GM19328 (cell line): Measurements from ENCODE around the gene TMEM158.

Source experiments
- ATAC-seq: cut with Tn5 transposase; IDR thresholded peaks from one replicate; pipeline ENCODE4 v1.9.1; 2021; ENCODE audit warnings: mild to moderate bottlenecking, moderate library complexity; ENCODE audit not compliant: unreplicated experiment

Gene TMEM158

GRCh38 chr3:45234250-45234649, 8.2 kb upstream of the TMEM158 start:
- no peak for ATAC-seq

DNA sequence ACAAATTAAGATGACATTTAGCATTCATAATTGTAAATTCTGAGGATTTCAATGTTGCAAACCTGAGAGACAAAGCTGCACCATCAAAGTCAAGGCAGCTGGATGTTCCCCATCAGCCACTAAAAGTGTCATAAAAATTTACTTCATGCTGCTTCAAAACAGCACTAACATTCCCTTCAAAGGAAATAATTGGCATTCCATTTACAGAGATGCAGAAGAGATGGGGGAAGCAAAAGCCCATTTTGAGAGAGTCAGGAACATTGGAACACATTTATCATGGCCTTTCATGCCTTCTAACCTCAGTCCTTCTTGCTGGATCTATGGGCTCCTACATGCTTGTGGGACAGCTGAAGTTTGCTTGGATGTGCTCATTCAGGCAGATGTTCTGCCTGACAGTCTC, 6.4 kb upstream of the TMEM158 start:
- ATAC-seq = no peak

DNA sequence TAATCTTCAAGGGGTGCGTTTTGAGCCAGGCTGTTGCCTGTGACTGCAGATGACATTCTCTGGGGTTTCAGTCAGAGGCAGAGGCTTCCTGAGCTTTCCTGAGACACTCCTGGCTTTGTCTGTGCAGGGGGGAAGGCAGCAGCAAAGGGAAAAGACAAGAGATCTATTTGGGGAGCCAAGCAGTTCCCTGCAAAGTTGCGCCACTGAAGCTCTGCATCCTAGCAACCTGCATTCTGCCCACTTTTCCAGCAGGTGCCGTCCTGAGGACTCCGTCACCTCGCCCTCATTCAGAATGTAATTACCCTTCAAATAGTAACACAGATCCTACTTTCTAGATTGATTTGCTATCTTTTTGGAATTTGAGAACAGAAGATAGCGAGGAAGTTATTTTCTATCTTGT, 1.9 kb upstream of the TMEM158 start:
- no peak for ATAC-seq

DNA sequence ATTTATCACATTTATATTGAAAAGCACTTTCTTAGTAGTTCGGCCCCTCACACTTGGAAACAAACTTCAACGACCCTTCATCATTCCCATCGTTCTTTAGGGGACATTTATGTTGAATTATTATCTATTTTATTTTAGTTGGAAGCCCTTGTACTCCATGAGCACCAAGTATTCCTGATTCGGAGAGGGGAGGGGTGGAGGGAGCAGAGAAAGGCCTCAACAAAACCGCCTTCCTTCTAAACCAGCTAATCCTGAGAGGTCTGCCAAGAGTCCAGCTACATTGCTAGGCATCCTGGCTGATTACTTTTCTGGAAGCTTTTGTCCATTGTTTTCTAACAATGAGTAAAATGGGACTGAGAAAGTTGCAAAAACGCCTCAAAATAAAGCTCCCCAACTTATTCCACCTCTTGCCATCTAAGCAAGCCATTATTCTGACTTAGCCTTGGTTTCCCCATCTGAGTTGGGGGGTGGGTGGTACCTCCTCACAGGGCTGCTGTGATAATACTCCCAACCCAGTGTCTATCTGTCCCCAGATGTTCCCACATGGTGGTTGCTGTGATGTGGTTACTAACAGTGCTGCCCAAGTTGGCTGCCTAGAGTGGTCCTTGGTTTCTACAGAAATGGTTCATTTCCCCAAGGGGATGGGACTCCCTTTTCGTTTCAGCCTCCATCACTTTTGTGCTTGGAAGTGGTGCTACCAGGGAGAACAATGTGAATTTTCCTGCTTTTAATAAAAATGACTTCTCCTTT, 1.2 kb upstream of the TMEM158 start:
- ATAC-seq = no peak

DNA sequence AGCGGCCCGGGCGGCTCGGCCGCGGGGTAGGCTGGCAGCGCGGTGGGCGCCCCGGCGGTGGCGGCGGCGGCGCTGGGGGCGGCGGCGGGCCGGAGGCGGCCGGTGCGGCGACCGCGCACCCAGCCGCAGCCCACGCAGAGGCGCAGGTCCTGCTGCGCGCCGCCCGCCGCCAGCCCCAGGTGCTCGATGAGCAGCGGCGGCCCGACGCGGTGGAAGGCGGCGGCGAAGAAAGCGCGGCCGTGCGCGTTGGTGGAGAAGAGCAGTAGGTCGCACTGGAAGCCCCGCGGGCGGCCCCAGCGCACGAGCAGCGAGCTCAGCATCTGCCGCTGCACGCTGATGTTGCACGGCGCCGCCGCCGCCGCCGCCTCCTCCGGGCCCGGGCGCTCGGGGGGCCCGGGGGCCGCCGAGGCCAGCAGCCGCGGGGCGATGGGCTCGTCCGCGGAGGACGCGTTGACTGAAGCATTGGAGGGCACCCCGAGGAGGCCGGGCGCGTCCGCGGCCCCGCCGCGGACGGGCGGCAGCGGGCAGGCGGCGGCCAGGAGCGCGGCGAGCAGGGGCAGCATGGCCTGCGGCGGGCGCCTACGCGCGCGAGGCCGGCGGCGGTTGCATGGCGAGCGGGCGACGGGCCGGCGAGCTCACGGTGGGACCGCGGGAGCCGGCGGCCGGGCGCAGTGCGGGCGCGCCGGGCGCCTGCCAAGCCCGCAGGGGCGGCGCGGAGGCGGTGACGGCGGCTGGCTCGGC, 452 bp downstream of the TMEM158 start:
- peak; percentile 39 for ATAC-seq

GRCh38 chr3:45224824-45225464, 1.1 kb downstream of the TMEM158 start:
- ATAC-seq = peak; percentile 11

DNA sequence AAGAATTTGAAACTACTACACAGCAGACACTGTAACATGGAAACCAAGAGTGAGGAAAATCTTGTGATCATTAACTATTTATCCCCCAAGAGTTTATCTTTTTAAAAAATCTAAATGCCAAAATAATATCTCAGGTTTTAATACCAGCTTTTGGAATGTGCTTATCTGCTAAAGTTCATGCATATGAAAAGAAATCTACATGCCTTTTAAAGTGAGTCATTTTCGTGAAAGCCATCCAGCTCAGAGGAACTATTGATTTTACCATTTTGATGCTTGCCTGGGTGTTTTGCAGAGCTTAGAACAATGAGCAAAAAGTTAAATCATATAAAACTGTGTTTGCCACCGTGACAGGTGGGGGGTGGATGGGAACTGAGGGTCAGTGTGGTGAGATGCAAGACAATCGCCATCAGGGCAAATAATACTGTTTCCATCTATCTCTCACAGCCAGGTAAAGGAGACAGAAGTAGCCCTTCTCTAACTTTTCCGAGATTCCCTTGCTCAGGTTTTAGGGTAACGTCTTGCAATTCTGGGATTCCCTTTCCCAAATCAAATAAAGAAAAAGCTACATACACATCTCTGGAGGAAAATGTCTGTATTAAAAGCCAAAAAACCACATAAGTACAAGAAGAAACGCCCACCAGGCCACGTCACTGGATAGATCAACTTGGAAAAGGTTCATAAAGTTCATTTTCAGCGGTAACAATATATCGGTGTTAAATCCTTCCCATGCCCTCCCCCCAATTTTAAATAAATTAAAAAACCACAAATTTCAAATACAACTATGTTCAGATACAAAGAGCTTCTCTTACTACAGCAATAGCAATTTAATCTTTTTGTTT, 2.0 kb downstream of the TMEM158 start:
- ATAC-seq = no peak

DNA sequence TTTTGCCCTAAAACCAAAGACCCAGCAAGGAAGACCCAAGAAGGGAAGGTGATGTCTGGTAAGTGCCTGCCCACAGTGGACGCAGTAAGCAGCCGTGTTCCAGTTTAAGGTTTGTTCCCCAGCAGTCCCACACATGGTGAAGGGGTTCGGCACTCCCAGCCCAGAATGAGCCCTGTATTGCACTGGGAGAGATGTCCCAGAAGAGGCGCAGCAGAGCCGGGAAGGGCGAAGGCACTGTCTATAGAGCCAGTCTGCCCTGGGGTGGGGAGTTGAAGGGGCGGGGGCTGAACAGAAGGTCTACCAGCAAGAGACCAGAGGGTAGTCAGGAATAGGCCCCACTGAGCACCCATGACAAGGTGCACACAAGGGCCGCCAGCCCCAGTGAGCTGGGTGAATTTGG, 6.4 kb downstream of the TMEM158 start:
- ATAC-seq = no peak

DNA sequence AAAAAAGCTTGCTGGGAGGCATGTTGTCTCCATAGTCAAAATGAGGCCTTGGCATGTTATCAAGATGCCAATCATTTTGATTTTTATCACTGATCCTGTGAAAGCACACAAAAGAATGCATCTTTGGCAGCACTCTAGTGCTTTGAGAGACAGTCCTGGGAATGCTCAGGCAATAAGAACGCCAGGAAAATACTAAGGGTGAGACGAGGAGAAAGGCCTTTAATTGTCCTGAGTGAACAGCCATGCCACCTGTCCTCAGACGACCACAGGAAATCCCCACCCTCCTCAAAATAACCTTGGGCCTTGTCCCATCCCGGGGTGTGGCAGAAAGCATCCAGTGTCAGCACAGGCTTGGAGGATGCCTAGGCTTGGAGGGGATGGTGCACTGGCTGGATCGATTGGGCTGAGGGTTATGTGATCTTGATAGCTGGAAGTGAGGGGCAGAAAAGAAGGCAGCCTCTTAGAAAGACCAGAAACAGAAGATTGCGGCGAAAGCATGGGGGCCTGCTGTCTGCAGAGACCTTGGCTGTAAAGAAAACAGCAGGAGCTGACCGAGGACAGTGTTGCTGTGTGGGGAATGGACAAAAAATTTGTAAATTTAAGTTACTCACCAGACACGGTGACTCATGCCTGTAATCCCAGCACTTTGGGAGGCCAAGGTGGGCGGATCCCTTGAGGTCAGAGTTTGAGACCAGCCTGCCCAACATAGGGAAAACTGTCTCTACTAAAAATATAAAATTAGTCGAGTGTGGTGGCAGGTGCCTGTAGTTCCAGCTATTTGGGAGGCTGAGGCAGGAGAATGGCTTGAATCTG, 7.3 kb downstream of the TMEM158 start:
- no peak for ATAC-seq

DNA sequence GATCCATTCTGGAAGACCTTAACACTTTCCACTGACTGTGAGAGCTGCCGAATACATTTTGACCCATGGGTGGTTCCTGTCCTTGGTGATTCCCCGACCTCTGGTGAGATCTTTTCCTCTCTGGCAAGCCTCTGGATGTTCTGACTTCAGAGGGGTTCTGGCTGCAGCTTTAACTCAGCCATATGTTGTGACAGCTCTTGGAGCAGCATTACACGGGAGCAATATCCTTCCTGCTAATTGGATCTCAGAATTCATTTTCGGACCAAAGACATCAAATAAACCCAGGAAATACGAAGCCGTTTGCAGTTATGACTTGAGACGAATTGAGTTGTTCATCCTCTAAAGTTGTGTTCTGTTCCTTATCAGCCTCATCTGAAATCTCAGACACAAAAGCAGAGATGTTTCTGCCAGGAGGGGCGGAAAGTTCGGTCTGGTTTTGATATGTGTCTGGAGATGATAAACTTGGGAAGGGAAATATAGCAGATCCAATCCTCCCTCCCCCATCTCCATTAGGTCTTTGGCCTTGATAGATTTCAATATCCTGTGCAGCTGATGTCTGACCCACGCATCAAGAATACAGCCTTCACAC, 10.0 kb downstream of the TMEM158 start:
- ATAC-seq = no peak

GRCh38 chr3:45215466-45215865, 10.6 kb downstream of the TMEM158 start:
- ATAC-seq = no peak

DNA sequence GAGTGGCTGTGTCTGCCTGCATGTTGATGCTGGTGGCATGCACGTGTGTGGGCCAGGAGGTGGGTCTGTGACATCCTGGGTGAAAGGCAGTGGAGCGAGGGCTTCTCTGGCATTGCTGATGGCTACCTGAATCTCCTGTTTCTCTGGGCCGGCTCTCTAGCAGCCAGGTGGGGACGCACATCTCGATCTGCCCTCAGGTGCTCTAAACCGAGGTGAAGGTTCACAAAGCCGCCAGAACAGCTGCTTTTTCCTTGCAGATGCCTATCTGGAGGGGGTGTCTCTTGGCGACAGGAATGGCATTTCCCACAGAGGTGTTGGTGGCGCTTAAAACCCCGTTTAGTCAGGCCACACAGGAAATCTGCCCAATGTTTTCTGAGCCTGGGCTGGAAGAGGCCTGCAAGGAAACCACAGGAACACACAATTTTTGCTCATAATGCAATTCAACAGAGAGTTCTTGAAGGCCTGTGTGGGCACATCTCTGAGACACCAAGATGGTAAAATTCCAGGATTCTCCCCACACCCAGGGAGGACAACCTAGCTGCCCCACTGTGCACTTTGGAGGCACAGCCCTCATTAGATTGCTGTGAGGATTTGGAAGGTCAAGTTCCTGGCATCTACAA, 11.9 kb downstream of the TMEM158 start:
- no peak for ATAC-seq

- ATAC-seq = no peak
Observed at GRCh38 chr3:45212095-45212468, 14.0 kb downstream of the TMEM158 start.

- no peak for ATAC-seq
Observed at GRCh38 chr3:45211466-45212094, 14.5 kb downstream of the TMEM158 start.

DNA sequence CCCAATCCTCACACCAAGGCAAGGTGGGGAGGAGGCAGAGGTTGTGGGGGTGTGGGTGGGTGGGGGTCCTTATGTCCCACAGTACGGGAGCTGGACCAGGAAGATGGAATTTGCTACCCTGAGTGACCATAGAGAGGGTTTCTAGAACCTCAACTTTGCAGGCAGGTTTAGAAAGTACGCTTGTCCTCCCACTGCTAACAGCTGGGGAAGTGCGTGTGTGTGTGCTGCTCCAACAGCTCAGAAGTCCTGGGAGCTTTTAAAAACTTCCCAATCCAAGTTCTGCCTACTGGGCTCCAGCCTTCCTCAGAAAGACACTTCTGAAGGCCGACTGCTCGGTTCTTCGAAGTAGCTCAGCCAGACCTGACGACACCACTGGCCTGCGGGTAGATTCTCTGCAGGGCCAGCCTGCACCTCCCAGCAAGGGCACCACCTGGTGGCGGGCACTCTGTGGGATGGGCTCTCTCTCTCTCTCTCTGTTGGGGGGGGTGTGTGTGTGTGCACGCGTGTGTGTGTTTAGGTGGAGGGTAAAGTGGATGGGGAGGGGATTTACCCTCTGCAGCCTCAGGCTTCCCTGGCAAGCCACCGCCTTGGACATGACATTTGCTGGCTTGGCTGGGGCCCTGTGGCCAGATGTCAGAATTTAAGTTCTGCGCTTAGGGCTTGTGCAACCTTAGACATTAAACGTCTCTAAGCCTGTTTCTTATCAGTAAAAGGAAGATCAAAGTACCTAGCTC, 15.6 kb downstream of the TMEM158 start:
- ATAC-seq = no peak

- ATAC-seq = no peak
Observed at GRCh38 chr3:45209526-45209925, 16.6 kb downstream of the TMEM158 start.

GRCh38 chr3:45208586-45208985, 17.5 kb downstream of the TMEM158 start:
- no peak for ATAC-seq

DNA sequence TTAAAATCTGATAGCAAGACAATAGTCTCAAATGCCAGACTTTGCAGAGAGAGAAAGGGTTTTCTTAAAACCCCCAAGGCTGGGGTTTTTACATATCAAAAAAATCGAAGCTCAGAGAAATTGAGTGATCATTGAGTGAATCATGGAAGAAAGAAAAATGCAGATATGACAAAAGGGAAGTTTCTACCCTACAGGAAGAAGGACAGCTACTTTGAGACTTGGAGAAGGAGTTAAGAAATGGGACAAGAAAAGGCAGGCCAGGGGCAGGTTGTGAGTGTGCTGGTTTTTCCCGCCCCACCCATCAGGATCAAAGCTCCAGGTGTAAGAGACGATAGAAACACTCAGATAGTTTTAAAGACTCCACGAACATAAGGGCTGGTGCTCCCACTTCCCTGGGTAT, 18.6 kb downstream of the TMEM158 start:
- ATAC-seq = no peak
